GM12801 (cell line): Measurements from ENCODE around the gene LARP4B.

Experiments
- CTCF ChIP-seq: IDR thresholded peaks from one replicate; pipeline ENCODE4 v1.5.1; 2011; ENCODE audit warnings: control low read depth; ENCODE audit not compliant: insufficient read length; ENCODE audit errors: extremely low read depth

LARP4B gene

GRCh38 chr10:964321-964987 is 32.9 kb upstream of the LARP4B start:
- no peak for TF ChIP-seq CTCF

DNA sequence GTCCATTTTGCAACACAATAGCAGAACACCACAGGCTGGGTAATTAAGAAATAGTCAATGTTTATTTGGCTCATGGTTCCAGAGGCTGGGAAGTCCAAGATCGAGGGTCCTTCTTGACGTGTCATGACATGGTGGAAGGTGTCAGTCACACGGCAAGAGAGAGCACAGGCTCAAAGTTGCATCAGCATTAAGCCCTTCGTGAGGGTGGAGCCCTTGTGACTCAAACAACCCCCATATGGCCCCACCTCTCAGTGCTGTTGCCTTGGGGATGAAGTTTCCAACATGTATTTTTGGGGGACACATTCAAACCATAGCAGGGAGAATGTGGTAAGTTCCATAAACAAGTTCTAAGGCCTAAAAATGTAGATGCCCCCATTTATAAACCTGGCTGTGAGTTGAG is 32.1 kb upstream of the LARP4B start:
- no peak for TF ChIP-seq CTCF

DNA sequence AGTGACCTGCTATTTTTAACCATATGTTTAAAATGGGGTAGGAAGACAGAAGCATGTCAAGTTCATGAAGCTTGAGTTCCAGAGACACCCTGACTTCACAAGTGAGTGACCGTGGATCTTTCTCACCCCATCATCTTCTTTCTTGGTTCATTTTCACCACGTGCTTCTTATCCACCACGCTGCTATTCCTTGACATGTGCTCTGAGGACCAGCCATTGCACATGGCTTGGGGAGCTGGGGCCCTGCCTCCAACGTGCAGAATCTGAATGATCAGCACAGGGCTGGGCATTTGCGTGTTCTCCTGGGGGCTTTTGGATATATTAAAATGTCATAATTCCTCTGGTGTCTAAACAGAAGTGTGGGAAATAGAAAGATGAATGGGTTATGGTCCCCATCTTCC is 31.7 kb upstream of the LARP4B start:
- no peak for TF ChIP-seq CTCF

DNA sequence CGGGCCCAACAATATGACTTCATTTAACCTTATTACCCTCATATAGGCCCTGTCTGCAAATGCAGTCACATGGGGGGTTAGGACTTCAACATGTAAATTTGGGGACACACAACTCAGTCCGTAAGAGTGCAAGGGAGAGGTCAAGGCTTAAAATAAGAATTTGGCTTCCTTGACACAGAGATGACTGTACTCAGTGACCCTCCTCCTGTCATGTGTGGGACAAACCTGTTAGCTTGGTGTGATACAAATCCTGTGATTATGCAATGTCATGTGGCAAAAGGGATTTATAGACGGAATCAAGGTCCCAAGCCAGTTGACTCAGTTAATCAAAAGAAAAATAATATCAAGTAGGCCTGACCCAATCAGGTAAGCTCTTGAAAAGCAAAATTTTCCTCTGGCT is 30.8 kb upstream of the LARP4B start:
- no peak for TF ChIP-seq CTCF

GRCh38 chr10:958856-959255 is 27.4 kb upstream of the LARP4B start:
- no peak for TF ChIP-seq CTCF

GRCh38 chr10:958106-958505 is 26.6 kb upstream of the LARP4B start:
- TF ChIP-seq CTCF: no peak

DNA sequence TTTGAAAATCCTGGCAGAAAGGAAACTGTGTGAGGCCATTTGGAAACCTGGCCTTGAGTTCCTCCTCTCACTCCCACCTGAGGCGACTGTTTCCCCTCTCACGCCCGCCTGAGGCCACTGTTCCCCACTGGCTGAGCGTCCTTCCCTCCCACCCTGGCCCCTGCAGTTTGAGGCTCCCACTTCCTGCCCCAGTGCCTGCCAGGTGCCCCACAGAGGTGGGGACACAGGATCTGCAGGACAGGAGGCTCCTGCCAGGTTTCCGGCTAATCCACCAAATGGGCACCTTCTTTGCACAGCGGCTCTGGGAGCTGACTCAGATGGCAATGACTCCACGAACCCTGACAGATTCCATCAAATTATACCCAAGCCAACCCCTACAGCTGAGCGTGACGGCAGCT is 24.3 kb upstream of the LARP4B start:
- TF ChIP-seq CTCF: no peak
